Measurements from ENCODE around the gene GNG13. TPM values are rescaled to one million over a fixed set of nuclear protein-coding genes. Genes with fewer than 3 reads are reported as not detected.

The GNG13 gene
- total and polyA plus RNA-seq, 12 donors, result not detected

- Histone ChIP-seq H3K36me3 (replicated peaks in 1 of 2) (no peaks in the 10 kb centered on the region), H3K4me3 (no peak overlapping the region), H3K4me1 (replicated peaks in 1 of 2) (no peaks in the 10 kb centered on the region), H3K9me3 (replicated peaks in 1 of 3) (no peaks in the 10 kb centered on the region), H3K27me3 (peaks cover 8% of the 10 kb centered on the region), H3K27ac (no peak overlapping the region)
- 86 to 95% (median 89%) methylated on average over 4 of the region's 4 CpGs for WGBS, 4 donors
- TF ChIP-seq POLR2A (IDR thresholded peaks at IDR 0.05), result no peak
- TF ChIP-seq, protein P1, sequence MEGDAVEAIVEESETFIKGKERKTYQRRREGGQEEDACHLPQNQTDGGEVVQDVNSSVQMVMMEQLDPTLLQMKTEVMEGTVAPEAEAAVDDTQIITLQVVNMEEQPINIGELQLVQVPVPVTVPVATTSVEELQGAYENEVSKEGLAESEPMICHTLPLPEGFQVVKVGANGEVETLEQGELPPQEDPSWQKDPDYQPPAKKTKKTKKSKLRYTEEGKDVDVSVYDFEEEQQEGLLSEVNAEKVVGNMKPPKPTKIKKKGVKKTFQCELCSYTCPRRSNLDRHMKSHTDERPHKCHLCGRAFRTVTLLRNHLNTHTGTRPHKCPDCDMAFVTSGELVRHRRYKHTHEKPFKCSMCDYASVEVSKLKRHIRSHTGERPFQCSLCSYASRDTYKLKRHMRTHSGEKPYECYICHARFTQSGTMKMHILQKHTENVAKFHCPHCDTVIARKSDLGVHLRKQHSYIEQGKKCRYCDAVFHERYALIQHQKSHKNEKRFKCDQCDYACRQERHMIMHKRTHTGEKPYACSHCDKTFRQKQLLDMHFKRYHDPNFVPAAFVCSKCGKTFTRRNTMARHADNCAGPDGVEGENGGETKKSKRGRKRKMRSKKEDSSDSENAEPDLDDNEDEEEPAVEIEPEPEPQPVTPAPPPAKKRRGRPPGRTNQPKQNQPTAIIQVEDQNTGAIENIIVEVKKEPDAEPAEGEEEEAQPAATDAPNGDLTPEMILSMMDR (IDR thresholded peaks at IDR 0.05), result no peak
- no peak for DNase-seq
- intact Hi-C loops (cut with DNase I), result no loop called here
Measured at GRCh38 chr16:836221-836620, 35.7 kb upstream of the GNG13 start.

DNA sequence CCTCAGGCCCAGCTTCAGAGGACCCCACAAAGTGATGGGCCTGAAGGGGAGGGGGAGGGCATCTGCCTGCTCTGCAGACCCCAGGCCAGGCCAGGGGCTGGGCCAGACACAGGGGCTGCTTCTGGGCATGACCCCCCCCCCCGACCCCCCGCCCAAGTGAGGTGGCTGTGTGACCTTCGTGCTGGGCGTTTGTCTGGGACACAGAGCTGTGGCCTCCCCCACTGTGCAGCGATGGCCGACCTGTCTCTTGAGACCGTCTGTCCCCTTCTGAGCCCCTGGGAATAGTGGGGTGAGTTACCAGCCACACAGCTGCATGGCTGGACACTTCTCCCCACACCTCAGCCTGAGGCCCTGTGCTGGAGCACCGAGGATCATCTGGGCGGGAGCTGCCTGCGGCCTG is 34.8 kb upstream of the GNG13 start:
- Histone ChIP-seq H3K4me1 (replicated peaks in 1 of 2) (no peaks in the 10 kb centered on the region), H3K36me3 (replicated peaks in 1 of 2) (no peaks in the 10 kb centered on the region), H3K27ac (no peak overlapping the region), H3K4me3 (no peak overlapping the region), H3K9me3 (replicated peaks in 1 of 3) (no peaks in the 10 kb centered on the region), H3K27me3 (peaks cover 5% of the 10 kb centered on the region)
- intact Hi-C loops (cut with DNase I), result no loop called here
- TF ChIP-seq POLR2A (IDR thresholded peaks at IDR 0.05), result no peak
- TF ChIP-seq, protein P1 (IDR thresholded peaks at IDR 0.05), result no peak
- 84 to 90% (median 87%) methylated on average over 3 to 10 of the region's 10 CpGs for WGBS, 4 donors
- DNase-seq, result no peak

DNA sequence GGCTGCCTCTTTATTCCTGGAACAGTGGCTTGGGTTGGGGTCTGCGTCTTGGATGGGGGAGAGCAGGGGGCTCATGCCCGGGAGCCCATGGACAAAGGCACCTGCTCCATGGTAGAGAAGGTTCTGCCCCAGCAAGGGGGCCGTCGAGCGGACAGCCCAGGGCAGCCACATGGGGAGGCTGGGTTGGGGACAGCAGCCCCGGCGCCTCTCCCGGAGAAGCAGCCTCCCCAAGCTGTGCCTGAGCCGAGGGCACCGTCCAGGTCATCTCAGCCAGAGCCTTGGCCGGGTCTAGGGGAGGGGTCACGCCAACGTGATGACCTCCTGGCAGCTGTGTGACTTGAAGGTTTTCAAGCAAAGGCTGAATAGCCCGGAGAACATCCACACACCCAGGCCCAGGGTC is 32.9 kb upstream of the GNG13 start:
- no peaks in the 10 kb centered on the region for H3K9me3 ChIP-seq (replicated peaks in 1 of 3)
- no peak overlapping the region for H3K27ac ChIP-seq
- 80 to 88% (median 81%) methylated on average over 1 to 14 of the region's 14 CpGs for WGBS, 4 donors
- intact Hi-C loops (cut with DNase I), result no loop called here
- no peaks in the 10 kb centered on the region for H3K4me1 ChIP-seq (replicated peaks in 1 of 2)
- TF ChIP-seq, protein P1 (IDR thresholded peaks at IDR 0.05), result no peak
- TF ChIP-seq POLR2A (IDR thresholded peaks at IDR 0.05), result no peak
- H3K27me3 ChIP-seq, result no peaks in the 10 kb centered on the region
- no peak overlapping the region for H3K4me3 ChIP-seq
- DNase-seq, result no peak
- no peaks in the 10 kb centered on the region for H3K36me3 ChIP-seq (replicated peaks in 1 of 2)

- H3K4me3 ChIP-seq, result no peak overlapping the region
- 67 to 84% (median 71%) methylated on average over 12 to 35 of the region's 35 CpGs for WGBS, 4 donors
- no peak for TF ChIP-seq POLR2A (IDR thresholded peaks at IDR 0.05)
- TF ChIP-seq, protein P1 (IDR thresholded peaks at IDR 0.05), result no peak
- intact Hi-C loops (cut with DNase I), result no loop called here
- no peaks in the 10 kb centered on the region for H3K4me1 ChIP-seq (replicated peaks in 1 of 2)
- no peak overlapping the region for H3K27ac ChIP-seq
- H3K9me3 ChIP-seq (replicated peaks in 1 of 3), result no peaks in the 10 kb centered on the region
- H3K36me3 ChIP-seq (replicated peaks in 1 of 2), result no peaks in the 10 kb centered on the region
- H3K27me3 ChIP-seq, result no peaks in the 10 kb centered on the region
- no peak for DNase-seq
Measured at GRCh38 chr16:832652-833336, 32.3 kb upstream of the GNG13 start.

Measured in adrenal gland (tissue), 12 donors.